ENCODE data around the gene EXOG. TPM values are rescaled to one million over a fixed set of nuclear protein-coding genes. Genes with fewer than 3 reads are reported as not detected.

The EXOG gene, protein sequence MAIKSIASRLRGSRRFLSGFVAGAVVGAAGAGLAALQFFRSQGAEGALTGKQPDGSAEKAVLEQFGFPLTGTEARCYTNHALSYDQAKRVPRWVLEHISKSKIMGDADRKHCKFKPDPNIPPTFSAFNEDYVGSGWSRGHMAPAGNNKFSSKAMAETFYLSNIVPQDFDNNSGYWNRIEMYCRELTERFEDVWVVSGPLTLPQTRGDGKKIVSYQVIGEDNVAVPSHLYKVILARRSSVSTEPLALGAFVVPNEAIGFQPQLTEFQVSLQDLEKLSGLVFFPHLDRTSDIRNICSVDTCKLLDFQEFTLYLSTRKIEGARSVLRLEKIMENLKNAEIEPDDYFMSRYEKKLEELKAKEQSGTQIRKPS
- total RNA-seq, result 10 to 100 TPM; 14.8 to 17.2 TPM
- 10 to 100 TPM in 1 of 2 donors, 1 to 10 TPM in 1; 5.8 to 10.4 TPM for polyA plus RNA-seq
- long read RNA-seq, donor 1, partial matches to known transcripts, result 0 of 15 reads
- long read RNA-seq, donor 1, other reads (novel, unspliced or antisense), result 12 of 15 reads
- long read RNA-seq, donor 2, partial matches to known transcripts, result 0 of 6 reads
- long read RNA-seq, donor 2, other reads (novel, unspliced or antisense), result 5 of 6 reads

GRCh38 chr3:38496131-38496910 lies at the start of gene EXOG:
EXOG (plus strand) TSS chr3:38496340; CDS start chr3:38496368, 28 bp downstream.
- Histone ChIP-seq H3K4me3 (ENCODE audit: low read length in 2 of 2) (peak within 1 kb of the TSS; percentile 64 to 96), H3K27ac (ENCODE audit: low read depth in 1 of 2, low read length in 2 of 2) (peak within 1 kb of the TSS in 1 of 2 donors; percentile 68), H3K9me3 (ENCODE audit: control insufficient read depth, low read length) (no peaks in the 10 kb centered on the region), H3K4me1 (ENCODE audit: control insufficient read depth in 1 of 2, insufficient read depth in 2 of 2, low read length in 2 of 2) (no peaks in the 10 kb centered on the region), H3K36me3 (ENCODE audit: control insufficient read depth in 1 of 2, insufficient read depth in 2 of 2, low read length in 1 of 2) (no peaks in the 10 kb centered on the region), H3K27me3 (ENCODE audit: control insufficient read depth in 1 of 2, insufficient read depth in 2 of 2, low read length in 1 of 2) (no peaks in the 10 kb centered on the region)
- WGBS, 2 donors, result 0 to 1% methylated on average over 51 to 53 of the region's 53 CpGs
- intact Hi-C loops (cut with DNase I), result loop anchor here in 1 of 2 donors (1.0 kb wide), 1 partner anchor 155 kb away; no protein-coding TSS in a partner anchor
- DNase-seq, result peak; percentile 97 to 99
- peak; percentile 99 for ATAC-seq (ENCODE audit: low FRiP score)

GRCh38 chr3:38446812-38447211 lies 49.3 kb upstream of the EXOG start:
- H3K27ac ChIP-seq (ENCODE audit: low read depth in 1 of 2, low read length in 2 of 2), result no peak overlapping the region
- ATAC-seq (ENCODE audit: low FRiP score), result no peak
- H3K27me3 ChIP-seq (ENCODE audit: control insufficient read depth in 1 of 2, insufficient read depth in 2 of 2, low read length in 1 of 2), result no peaks in the 10 kb centered on the region
- no peak overlapping the region for H3K4me3 ChIP-seq (ENCODE audit: low read length in 2 of 2)
- no peak for DNase-seq
- no peaks in the 10 kb centered on the region for H3K4me1 ChIP-seq (ENCODE audit: control insufficient read depth in 1 of 2, insufficient read depth in 2 of 2, low read length in 2 of 2)
- no peaks in the 10 kb centered on the region for H3K36me3 ChIP-seq (ENCODE audit: control insufficient read depth in 1 of 2, insufficient read depth in 2 of 2, low read length in 1 of 2)
- intact Hi-C loops (cut with DNase I), result no loop called here
- peaks cover 2% of the 10 kb centered on the region for H3K9me3 ChIP-seq (ENCODE audit: control insufficient read depth, low read length)

DNA sequence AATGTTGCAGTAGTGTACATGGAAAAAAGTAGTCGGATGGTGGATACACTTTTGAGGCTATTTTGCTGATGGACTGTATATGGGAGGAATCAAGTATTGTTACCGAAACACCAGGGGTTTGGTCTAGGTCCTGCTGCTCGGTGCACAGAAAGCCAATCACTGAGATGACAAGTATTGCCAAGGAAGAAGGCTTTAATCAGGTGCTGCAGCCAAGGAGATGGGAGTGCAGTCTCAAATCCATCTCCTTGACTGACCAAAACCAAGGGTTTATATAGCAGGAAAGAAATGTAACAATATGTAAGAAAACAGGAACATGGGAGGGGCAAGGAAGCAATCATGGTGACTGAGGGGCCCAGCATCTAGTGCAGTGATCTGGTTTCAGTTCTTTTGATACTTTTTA lies 45.3 kb upstream of the EXOG start:
- no peak for DNase-seq
- intact Hi-C loops (cut with DNase I), result loop anchor here in 1 of 2 donors (5.0 kb wide), 1 partner anchor 314 kb away; the partner anchor contains the start of genes ACAA1 and MYD88

DNA sequence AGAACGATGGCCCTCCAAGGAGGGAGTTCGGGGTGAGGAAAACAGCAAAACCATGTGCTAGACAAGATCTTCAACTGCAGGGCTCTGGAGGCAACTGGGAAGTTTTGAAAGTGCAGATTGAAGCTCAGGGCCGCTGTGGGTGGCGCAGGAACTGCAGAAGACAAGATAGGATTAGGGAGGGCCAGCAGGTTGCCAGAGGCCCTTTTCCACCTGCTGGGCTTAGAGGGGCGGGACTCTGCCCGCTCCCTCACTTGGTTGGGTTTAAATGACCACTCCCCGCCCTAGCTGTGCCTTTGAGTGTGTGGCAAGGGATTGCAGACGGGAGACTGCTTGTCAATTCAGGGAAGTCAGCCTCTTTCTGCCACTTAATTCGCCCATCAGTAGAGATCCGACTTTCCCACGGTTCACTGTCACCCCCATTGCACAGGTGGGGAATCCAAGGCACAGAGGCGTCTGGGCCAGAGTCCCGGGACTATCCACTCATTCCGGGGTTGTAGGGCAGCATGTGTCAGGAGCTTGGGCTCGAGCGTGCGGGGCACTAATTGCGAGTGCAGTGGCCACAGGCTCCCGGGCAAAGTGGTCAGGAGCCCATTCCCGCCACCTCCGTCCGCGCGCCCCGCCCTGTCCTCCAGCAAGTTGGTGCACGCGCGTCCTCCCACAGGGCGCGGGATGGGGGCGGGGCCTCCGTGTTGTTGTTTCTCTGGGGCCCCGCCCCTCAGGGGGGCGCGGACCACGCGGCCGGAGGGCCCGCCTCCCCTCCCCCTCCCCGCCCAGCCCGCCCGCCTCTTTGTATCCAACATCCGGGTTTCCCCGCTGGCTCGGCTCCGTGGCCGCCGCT lies 42.8 kb upstream of the EXOG start, which contains the start of gene ACVR2B:
TSS of gene ACVR2B (plus strand) at position 816 of the 838 bp plus-strand sequence. CDS start 433 bp downstream, outside the sequence.
- Histone ChIP-seq H3K36me3 (ENCODE audit: control insufficient read depth in 1 of 2, insufficient read depth in 2 of 2, low read length in 1 of 2) (no peaks in the 10 kb centered on the region), H3K27ac (ENCODE audit: low read depth in 1 of 2, low read length in 2 of 2) (peak within 1 kb of the TSS in 1 of 2 donors; percentile 16), H3K4me1 (ENCODE audit: control insufficient read depth in 1 of 2, insufficient read depth in 2 of 2, low read length in 2 of 2) (no peaks in the 10 kb centered on the region), H3K9me3 (ENCODE audit: control insufficient read depth, low read length) (no peaks in the 10 kb centered on the region), H3K27me3 (ENCODE audit: control insufficient read depth in 1 of 2, insufficient read depth in 2 of 2, low read length in 1 of 2) (no peaks in the 10 kb centered on the region), H3K4me3 (ENCODE audit: low read length in 2 of 2) (peak within 1 kb of the TSS; percentile 70 to 86)
- ATAC-seq (ENCODE audit: low FRiP score) (peak; percentile 89), DNase-seq (peak; percentile 92 to 94)
- WGBS, 2 donors, result 6 to 8% methylated on average over 32 to 48 of the region's 48 CpGs
- intact Hi-C loops (cut with DNase I), result loop anchor here in 1 of 2 donors (5.0 kb wide), 1 partner anchor 316 kb away; the partner anchor contains the start of genes ACAA1 and MYD88

More for the DNA sequence above, 45.3 kb upstream of the EXOG start:
- H3K9me3 ChIP-seq (ENCODE audit: control insufficient read depth, low read length), result no peaks in the 10 kb centered on the region
- no peak overlapping the region for H3K27ac ChIP-seq (ENCODE audit: low read depth in 1 of 2, low read length in 2 of 2)
- no peaks in the 10 kb centered on the region for H3K36me3 ChIP-seq (ENCODE audit: control insufficient read depth in 1 of 2, insufficient read depth in 2 of 2, low read length in 1 of 2)
- no peaks in the 10 kb centered on the region for H3K27me3 ChIP-seq (ENCODE audit: control insufficient read depth in 1 of 2, insufficient read depth in 2 of 2, low read length in 1 of 2)
- H3K4me3 ChIP-seq (ENCODE audit: low read length in 2 of 2), result no peak overlapping the region
- no peak for ATAC-seq (ENCODE audit: low FRiP score)
- no peaks in the 10 kb centered on the region for H3K4me1 ChIP-seq (ENCODE audit: control insufficient read depth in 1 of 2, insufficient read depth in 2 of 2, low read length in 2 of 2)
- 94 to 95% methylated on average over 3 of the region's 3 CpGs for WGBS, 2 donors

DNA sequence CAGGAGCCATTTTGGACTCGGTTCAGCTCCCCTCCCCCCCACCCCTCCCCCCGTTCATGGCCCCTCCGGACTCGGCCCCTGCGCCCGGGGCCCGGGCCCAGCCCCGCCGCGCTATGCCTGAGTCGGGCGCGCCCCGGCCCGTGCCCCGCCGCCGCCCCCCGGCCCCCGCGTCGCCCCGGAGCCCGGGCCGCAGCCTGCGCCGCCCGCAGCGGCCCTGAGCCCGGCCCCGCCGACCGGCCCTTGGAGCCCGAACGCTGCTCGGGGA lies 42.3 kb upstream of the EXOG start:
- intact Hi-C loops (cut with DNase I), result loop anchor here in 1 of 2 donors (5.0 kb wide), 1 partner anchor 317 kb away; the partner anchor contains the start of genes ACAA1 and MYD88
- H3K27me3 ChIP-seq (ENCODE audit: control insufficient read depth in 1 of 2, insufficient read depth in 2 of 2, low read length in 1 of 2), result no peaks in the 10 kb centered on the region
- no peak for ATAC-seq (ENCODE audit: low FRiP score)
- no peaks in the 10 kb centered on the region for H3K4me1 ChIP-seq (ENCODE audit: control insufficient read depth in 1 of 2, insufficient read depth in 2 of 2, low read length in 2 of 2)
- 0 to 2% methylated on average over 12 to 36 of the region's 36 CpGs for WGBS, 2 donors
- no peak for DNase-seq
- H3K4me3 ChIP-seq (ENCODE audit: low read length in 2 of 2), result peak overlapping the region; percentile 70 to 86
- peak overlapping the region in 1 of 2 donors; percentile 16 for H3K27ac ChIP-seq (ENCODE audit: low read depth in 1 of 2, low read length in 2 of 2)
- H3K9me3 ChIP-seq (ENCODE audit: control insufficient read depth, low read length), result no peaks in the 10 kb centered on the region
- H3K36me3 ChIP-seq (ENCODE audit: control insufficient read depth in 1 of 2, insufficient read depth in 2 of 2, low read length in 1 of 2), result no peaks in the 10 kb centered on the region

DNA sequence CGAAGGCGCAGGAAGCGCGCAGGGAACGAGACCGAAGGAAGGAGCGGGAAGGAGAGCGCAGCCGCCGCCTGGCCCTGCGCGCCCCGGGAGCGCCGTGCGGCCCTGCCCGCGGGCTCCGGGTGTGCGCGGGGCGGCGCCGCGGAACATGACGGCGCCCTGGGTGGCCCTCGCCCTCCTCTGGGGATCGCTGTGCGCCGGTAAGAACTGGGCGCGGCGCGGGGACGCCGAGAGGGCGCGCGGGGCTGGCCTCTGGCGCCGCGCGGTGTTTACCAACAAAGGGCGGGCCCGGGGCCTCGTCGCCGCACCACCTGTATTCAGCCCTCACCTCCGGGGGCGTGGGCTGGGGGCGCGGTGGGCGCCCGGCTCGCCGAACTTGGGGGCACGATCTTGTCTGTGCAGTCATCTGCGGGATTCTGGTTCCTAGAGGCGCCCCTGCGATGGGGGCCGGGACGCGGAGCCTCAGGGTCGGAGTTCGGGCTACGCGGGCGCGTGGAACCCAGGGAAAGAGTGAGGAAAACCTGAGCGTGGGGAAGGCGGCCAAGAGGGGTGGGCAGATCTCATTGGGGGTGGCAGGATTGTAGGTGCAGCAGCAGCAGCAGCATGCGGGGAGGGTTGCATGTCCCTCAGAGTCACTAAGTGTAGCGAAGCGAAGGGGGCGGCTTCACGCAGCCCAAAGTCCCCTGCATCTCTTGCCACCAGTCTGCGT lies 41.8 kb upstream of the EXOG start:
- 1% methylated on average over 49 to 78 of the region's 78 CpGs for WGBS, 2 donors
- peak overlapping the region in 1 of 2 donors; percentile 16 for H3K27ac ChIP-seq (ENCODE audit: low read depth in 1 of 2, low read length in 2 of 2)
- no peaks in the 10 kb centered on the region for H3K4me1 ChIP-seq (ENCODE audit: control insufficient read depth in 1 of 2, insufficient read depth in 2 of 2, low read length in 2 of 2)
- peak overlapping the region; percentile 70 to 86 for H3K4me3 ChIP-seq (ENCODE audit: low read length in 2 of 2)
- ATAC-seq (ENCODE audit: low FRiP score) (peak; percentile 31), DNase-seq (peak in 1 of 2 donors; percentile 76)
- intact Hi-C loops (cut with DNase I), result loop anchor here in 1 of 2 donors (5.0 kb wide), 1 partner anchor 317 kb away; the partner anchor contains the start of genes ACAA1 and MYD88
- no peaks in the 10 kb centered on the region for H3K27me3 ChIP-seq (ENCODE audit: control insufficient read depth in 1 of 2, insufficient read depth in 2 of 2, low read length in 1 of 2)
- H3K9me3 ChIP-seq (ENCODE audit: control insufficient read depth, low read length), result no peaks in the 10 kb centered on the region
- H3K36me3 ChIP-seq (ENCODE audit: control insufficient read depth in 1 of 2, insufficient read depth in 2 of 2, low read length in 1 of 2), result no peaks in the 10 kb centered on the region

DNA sequence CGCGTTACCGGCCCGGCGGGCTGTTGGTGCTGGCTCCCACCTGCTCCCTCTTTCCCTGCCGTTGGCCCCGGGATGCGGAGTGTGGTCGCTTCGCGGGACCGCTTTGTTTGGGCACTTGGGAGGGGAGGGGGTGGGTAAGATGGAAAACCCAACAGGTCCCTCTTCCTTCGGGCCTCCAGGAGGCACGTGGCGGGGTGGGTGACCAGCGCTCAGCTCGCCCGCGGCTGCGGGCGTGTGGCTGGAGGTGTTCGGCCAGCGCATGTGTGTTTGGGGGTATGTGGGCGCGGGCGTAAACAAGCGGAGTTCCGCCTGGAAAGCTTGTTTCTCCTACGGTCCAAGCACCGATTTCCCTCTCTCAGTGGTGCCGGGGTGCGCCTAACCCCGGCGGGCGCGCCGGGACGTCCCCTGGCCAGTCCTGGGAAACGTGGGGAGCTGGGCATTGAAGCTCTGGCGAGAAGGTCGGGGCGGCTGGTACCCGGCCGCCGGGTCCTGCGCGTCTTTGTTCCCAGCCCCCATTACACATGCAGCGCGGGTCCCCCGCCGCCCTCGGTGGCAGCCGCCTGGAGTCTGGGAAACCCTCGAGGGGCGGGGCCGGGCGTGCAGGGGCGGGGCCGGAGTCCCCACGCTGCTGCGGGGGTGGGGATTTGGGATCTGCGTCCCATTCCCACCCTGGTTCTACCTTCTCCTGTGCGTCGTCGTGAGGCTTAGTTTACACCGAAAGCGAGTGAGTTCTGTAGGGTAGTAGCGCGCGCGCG lies 41.1 kb upstream of the EXOG start:
- ATAC-seq (ENCODE audit: low FRiP score), result peak; percentile 79
- WGBS, 2 donors, result 1% methylated on average over 72 of the region's 72 CpGs
- no peak overlapping the region for H3K27ac ChIP-seq (ENCODE audit: low read depth in 1 of 2, low read length in 2 of 2)
- no peaks in the 10 kb centered on the region for H3K36me3 ChIP-seq (ENCODE audit: control insufficient read depth in 1 of 2, insufficient read depth in 2 of 2, low read length in 1 of 2)
- H3K4me1 ChIP-seq (ENCODE audit: control insufficient read depth in 1 of 2, insufficient read depth in 2 of 2, low read length in 2 of 2), result no peaks in the 10 kb centered on the region
- peak; percentile 67 to 92 for DNase-seq
- intact Hi-C loops (cut with DNase I), result loop anchor here in 1 of 2 donors (5.0 kb wide), 1 partner anchor 318 kb away; the partner anchor contains the start of genes ACAA1 and MYD88
- H3K27me3 ChIP-seq (ENCODE audit: control insufficient read depth in 1 of 2, insufficient read depth in 2 of 2, low read length in 1 of 2), result no peaks in the 10 kb centered on the region
- H3K4me3 ChIP-seq (ENCODE audit: low read length in 2 of 2), result peak overlapping the region; percentile 70 to 86
- no peaks in the 10 kb centered on the region for H3K9me3 ChIP-seq (ENCODE audit: control insufficient read depth, low read length)
